Measurements from ENCODE around the gene PTPRQ. TPM values are rescaled to one million over a fixed set of nuclear protein-coding genes. Genes with fewer than 3 reads are reported as not detected.

Gene PTPRQ
- total RNA-seq, 1 donor from 2014 or later = 0.25 TPM

DNA sequence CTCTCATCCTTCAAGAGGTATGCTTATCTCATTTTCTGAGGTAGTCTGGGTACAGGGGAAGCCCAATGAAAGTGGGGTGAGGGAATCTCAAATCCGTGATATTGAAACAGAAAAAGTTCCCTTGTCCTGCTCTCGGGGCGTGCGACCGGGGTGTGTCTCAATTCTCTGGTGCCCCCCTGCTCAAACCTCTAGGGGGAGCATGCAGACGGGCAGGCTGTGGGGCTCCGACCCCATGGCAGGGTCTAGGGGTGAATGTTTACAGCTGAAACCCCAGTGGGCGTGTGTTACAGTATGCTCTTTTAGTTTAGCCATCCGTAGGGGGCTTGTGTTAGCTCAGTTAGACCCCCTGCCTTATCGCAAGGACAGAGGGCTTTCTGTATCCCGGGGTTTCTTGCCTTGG, 68.7 kb downstream of the PTPRQ start:
- DNase-seq (ENCODE audit: extremely low spot score in 2 of 2) = no peak
- Histone ChIP-seq H3K4me3 (no peak overlapping the region), H3K4me1 (no peaks in the 10 kb centered on the region), H3K9me3 (no peaks in the 10 kb centered on the region), H3K36me3 (no peaks in the 10 kb centered on the region), H3K27me3 (no peaks in the 10 kb centered on the region), H3K27ac (no peak overlapping the region)
- TF ChIP-seq POLR2A (IDR thresholded peaks at IDR 0.05) = no peak
- no peak for TF ChIP-seq POLR2AphosphoS5 (IDR thresholded peaks at IDR 0.05; ENCODE audit: insufficient read depth in 1 of 2, low read depth in 1 of 2)
- TF ChIP-seq CTCF (IDR thresholded peaks at IDR 0.05) = no peak
- intact Hi-C loops (cut with DNase I) = no loop called here

DNA sequence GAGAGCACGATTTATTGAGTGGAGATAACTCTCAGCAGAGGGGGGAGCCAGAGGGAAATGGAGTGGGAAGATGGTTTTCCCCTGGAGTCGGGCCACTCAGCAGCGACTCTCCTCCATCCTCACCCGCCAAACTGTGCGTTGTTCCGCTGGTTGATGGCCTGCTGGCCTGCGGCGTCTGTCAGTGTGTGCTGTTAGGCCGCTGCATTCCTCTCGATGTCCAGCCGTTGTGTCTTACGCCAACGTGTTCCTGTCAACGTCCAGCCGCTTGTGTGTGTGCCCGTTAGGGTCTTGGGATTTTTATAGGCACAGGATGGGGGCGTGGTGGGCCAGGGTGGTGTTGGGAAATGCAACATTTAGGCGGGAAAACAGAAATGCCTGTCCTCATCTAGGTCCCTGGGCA, 69.2 kb downstream of the PTPRQ start:
- no peak for DNase-seq (ENCODE audit: extremely low spot score in 2 of 2)
- Histone ChIP-seq H3K4me1 (no peaks in the 10 kb centered on the region), H3K27ac (no peak overlapping the region), H3K36me3 (no peaks in the 10 kb centered on the region), H3K27me3 (no peaks in the 10 kb centered on the region), H3K9me3 (no peaks in the 10 kb centered on the region), H3K4me3 (no peak overlapping the region)
- intact Hi-C loops (cut with DNase I) = no loop called here
- no peak for TF ChIP-seq CTCF (IDR thresholded peaks at IDR 0.05)
- TF ChIP-seq POLR2A (IDR thresholded peaks at IDR 0.05) = no peak

DNA sequence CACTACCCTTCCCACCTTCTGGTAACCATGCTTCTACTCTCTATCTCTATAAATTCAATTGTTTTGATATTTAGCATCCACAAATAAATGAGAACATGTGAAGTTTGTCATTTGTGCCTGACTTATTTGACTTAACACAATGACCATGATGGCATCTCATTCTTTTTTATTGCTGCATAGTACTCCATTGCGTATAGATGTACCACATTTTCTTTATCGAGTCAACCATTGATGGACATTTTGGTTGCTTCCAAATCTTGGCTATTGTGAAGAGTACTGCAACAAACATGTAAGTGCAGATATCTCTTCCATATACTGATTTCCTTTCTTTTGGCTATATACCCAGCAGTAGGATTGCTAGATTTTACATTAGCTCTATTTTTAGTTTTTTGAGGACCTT, 73.6 kb downstream of the PTPRQ start:
- intact Hi-C loops (cut with DNase I) = no loop called here
- Histone ChIP-seq H3K36me3 (no peaks in the 10 kb centered on the region), H3K27me3 (no peaks in the 10 kb centered on the region), H3K9me3 (no peaks in the 10 kb centered on the region), H3K27ac (no peak overlapping the region), H3K4me3 (no peak overlapping the region), H3K4me1 (no peaks in the 10 kb centered on the region)
- TF ChIP-seq CTCF (IDR thresholded peaks at IDR 0.05) (no peak), POLR2AphosphoS5 (IDR thresholded peaks at IDR 0.05; ENCODE audit: insufficient read depth in 1 of 2, low read depth in 1 of 2) (no peak), POLR2A (IDR thresholded peaks at IDR 0.05) (no peak)
- DNase-seq (ENCODE audit: extremely low spot score in 2 of 2) = no peak

GRCh38 chr12:80531646-80532045, 87.6 kb downstream of the PTPRQ start:
- intact Hi-C loops (cut with DNase I) = no loop called here
- H3K27ac ChIP-seq = no peak overlapping the region
- H3K9me3 ChIP-seq = no peaks in the 10 kb centered on the region

GRCh38 chr12:80539029-80539428, 95.0 kb downstream of the PTPRQ start:
- no peaks in the 10 kb centered on the region for H3K4me1 ChIP-seq
- H3K27ac ChIP-seq = no peak overlapping the region
- no peaks in the 10 kb centered on the region for H3K27me3 ChIP-seq
- DNase-seq (ENCODE audit: extremely low spot score in 2 of 2) = no peak
- no peak overlapping the region for H3K4me3 ChIP-seq
- TF ChIP-seq CTCF (IDR thresholded peaks at IDR 0.05) (no peak), POLR2AphosphoS5 (IDR thresholded peaks at IDR 0.05; ENCODE audit: insufficient read depth in 1 of 2, low read depth in 1 of 2) (no peak), POLR2A (IDR thresholded peaks at IDR 0.05) (no peak)
- H3K9me3 ChIP-seq = no peaks in the 10 kb centered on the region
- intact Hi-C loops (cut with DNase I) = no loop called here
- no peaks in the 10 kb centered on the region for H3K36me3 ChIP-seq

More at GRCh38 chr12:80531646-80532045, 87.6 kb downstream of the PTPRQ start:
- no peak for DNase-seq (ENCODE audit: extremely low spot score in 2 of 2)
- no peak for TF ChIP-seq CTCF (IDR thresholded peaks at IDR 0.05)
- no peak for TF ChIP-seq POLR2A (IDR thresholded peaks at IDR 0.05)
- TF ChIP-seq POLR2AphosphoS5 (IDR thresholded peaks at IDR 0.05; ENCODE audit: insufficient read depth in 1 of 2, low read depth in 1 of 2) = no peak
- no peaks in the 10 kb centered on the region for H3K4me1 ChIP-seq
- H3K27me3 ChIP-seq = no peaks in the 10 kb centered on the region
- no peak overlapping the region for H3K4me3 ChIP-seq
- no peaks in the 10 kb centered on the region for H3K36me3 ChIP-seq

Data from vagina (tissue), 2 donors.